ENCODE data around the gene VAV3.

The VAV3 gene

GRCh38 chr1:107963008-107963407, 2.0 kb downstream of the VAV3 start:
- TF ChIP-seq CTCF (IDR thresholded peaks at IDR 0.05; ENCODE audit: low read depth, low read length): no peak
- no peak for DNase-seq (ENCODE audit: low read depth in 2 of 2)
- no peak overlapping the region for H3K4me3 ChIP-seq (replicated peaks in 1 of 2; ENCODE audit: low read depth in 2 of 2, low read length in 2 of 2)

- TF ChIP-seq CTCF (IDR thresholded peaks at IDR 0.05; ENCODE audit: low read depth, low read length): no peak
- no peak overlapping the region for H3K4me3 ChIP-seq (replicated peaks in 1 of 2; ENCODE audit: low read depth in 2 of 2, low read length in 2 of 2)
- DNase-seq (ENCODE audit: low read depth in 2 of 2): no peak
Observed at GRCh38 chr1:107954719-107955415, 10.1 kb downstream of the VAV3 start.

GRCh38 chr1:107954126-107954525, 10.9 kb downstream of the VAV3 start:
- DNase-seq (ENCODE audit: low read depth in 2 of 2): no peak
- no peak for TF ChIP-seq CTCF (IDR thresholded peaks at IDR 0.05; ENCODE audit: low read depth, low read length)
- H3K4me3 ChIP-seq (replicated peaks in 1 of 2; ENCODE audit: low read depth in 2 of 2, low read length in 2 of 2): no peak overlapping the region

GRCh38 chr1:107953556-107953955, 11.4 kb downstream of the VAV3 start:
- no peak for TF ChIP-seq CTCF (IDR thresholded peaks at IDR 0.05; ENCODE audit: low read depth, low read length)
- DNase-seq (ENCODE audit: low read depth in 2 of 2): no peak

GRCh38 chr1:107952989-107953388, 12.0 kb downstream of the VAV3 start:
- DNase-seq (ENCODE audit: low read depth in 2 of 2): peak in 1 of 2 donors; percentile 14
- no peak for TF ChIP-seq CTCF (IDR thresholded peaks at IDR 0.05; ENCODE audit: low read depth, low read length)

More at GRCh38 chr1:107953556-107953955, 11.4 kb downstream of the VAV3 start:
- no peak overlapping the region for H3K4me3 ChIP-seq (replicated peaks in 1 of 2; ENCODE audit: low read depth in 2 of 2, low read length in 2 of 2)

GRCh38 chr1:107950464-107950863, 14.5 kb downstream of the VAV3 start:
- H3K4me3 ChIP-seq (replicated peaks in 1 of 2; ENCODE audit: low read depth in 2 of 2, low read length in 2 of 2): no peak overlapping the region
- DNase-seq (ENCODE audit: low read depth in 2 of 2): no peak
- TF ChIP-seq CTCF (IDR thresholded peaks at IDR 0.05; ENCODE audit: low read depth, low read length): no peak

More at GRCh38 chr1:107952989-107953388, 12.0 kb downstream of the VAV3 start:
- no peak overlapping the region for H3K4me3 ChIP-seq (replicated peaks in 1 of 2; ENCODE audit: low read depth in 2 of 2, low read length in 2 of 2)
